Left forelimb (tissue), 1 donor: ENCODE results near the gene EPS15.
"Not testable (repeated sequence)": the region's sequence is repeated elsewhere in the genome, so short reads cannot be mapped to it uniquely, and the experiment has no call there.

Source experiments
- DNase-seq: peaks from one replicate; pipeline ENCODE4 v3.0.0-alpha.2; 2018; ENCODE audit warnings: low spot score

EPS15 gene

DNA sequence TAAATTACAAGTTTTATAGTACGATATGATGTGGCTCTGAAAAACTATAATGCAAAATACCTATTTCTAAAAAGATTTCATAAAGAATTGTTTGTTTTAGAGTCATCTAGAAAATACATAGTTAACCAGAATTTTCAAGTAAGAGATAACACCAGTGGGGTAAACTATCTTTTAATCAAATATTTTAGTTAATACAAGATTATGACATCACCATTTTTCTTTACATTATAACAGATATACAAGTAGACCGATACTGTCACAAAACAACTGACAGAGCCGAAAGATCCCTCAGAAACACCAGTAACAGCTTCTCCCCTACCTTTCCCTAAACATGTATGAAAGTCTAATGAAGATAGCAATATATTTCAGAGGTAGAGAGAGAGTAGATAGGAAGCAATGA lies 54.2 kb downstream of the EPS15 start:
- DNase-seq: no peak

GRCh38 chr1:51463561-51463960 lies 55.5 kb downstream of the EPS15 start:
- no peak for DNase-seq

DNA sequence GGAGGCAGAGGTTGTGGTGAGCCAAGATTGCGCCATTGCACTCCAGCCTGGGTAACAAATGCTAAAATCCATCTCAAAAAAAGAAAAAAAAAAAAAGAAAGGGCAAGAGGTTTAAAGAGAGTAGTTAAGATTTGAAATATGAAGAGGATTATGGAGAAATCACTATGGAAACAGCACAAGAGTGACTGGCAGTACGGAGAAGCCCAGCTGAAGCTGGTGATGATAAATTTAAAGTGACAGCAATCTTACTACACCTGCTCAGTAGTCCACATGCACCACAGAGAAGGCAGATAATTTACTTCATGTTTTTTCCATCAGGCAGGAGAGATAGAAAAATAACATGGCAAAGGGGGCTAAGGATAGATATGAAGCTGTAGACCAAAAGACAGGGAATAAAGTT lies 56.8 kb downstream of the EPS15 start:
- not testable (repeated sequence) for DNase-seq

GRCh38 chr1:51454554-51454953 lies 64.5 kb downstream of the EPS15 start:
- DNase-seq: no peak

GRCh38 chr1:51453010-51453409 lies 66.1 kb downstream of the EPS15 start:
- DNase-seq: no peak

DNA sequence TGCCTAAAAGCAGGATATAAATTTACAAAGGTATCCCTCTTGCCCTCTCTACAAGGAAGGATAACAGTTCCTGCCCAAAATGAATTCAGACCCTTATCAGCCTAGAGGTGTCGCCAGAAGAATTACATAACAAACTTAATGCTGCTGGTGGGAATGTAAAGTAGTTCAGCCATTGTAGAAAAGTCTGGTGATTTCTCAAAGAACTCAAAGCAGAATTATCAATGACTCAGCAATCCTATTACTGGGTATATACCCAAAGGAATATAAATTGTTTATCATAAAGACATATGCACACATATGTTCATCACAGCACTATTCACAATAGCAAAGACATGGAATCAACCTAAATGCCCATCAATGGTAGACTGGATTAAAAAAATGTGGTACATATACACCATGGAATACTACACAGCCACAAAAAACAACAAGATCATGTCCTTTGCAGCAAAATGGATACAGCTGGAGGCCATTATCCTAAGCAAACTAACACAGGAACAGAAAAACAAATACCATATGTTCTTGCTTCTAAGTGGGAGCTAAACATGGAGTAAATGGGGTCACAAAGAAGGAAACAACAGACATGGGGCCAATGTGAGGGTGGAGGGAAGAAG lies 70.1 kb downstream of the EPS15 start:
- not testable (repeated sequence) for DNase-seq

- no peak for DNase-seq
Measured at GRCh38 chr1:51445351-51446090, 73.5 kb downstream of the EPS15 start.

GRCh38 chr1:51444534-51445192 lies 74.4 kb downstream of the EPS15 start:
- DNase-seq: no peak

DNA sequence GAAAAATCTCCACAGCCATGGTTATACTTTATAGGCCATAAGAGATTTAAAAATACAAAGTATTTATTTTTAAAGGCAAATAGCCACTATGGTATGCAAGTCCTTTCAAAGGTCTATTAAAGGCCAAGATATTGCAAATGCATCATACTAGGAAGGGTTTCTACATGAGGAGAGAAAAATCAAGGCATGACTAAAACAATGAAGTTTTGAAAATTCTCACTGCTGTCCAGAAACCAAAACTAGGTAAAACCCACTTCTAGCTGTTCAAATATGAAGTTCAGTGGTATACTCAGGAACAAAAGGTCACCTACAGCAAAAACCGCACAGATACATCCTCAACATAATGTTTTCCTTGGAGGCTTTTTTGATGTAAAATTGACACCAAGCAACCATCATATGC lies 75.0 kb downstream of the EPS15 start:
- DNase-seq: no peak

- no peak for DNase-seq
Measured at GRCh38 chr1:51443555-51443954, 75.5 kb downstream of the EPS15 start.

GRCh38 chr1:51442616-51443015 lies 76.5 kb downstream of the EPS15 start:
- no peak for DNase-seq

DNA sequence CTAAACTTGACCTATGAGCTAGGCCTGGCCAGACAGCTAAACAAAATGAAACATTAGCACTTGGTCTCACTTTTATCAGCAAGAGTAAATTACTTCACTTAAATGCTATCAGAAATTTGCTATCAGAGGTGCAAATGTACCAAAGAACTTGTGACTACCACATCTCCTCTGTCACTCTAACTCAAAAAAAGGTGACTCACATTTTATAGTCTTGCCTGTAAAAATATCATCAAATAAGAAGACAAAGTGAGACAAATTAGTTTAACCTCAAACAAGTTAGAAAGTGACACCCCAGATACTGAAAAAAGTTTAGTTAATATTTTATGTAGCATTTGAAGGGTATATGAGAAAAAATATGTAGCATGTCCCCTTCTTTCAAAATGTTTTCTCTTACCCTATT lies 76.9 kb downstream of the EPS15 start:
- no peak for DNase-seq

DNA sequence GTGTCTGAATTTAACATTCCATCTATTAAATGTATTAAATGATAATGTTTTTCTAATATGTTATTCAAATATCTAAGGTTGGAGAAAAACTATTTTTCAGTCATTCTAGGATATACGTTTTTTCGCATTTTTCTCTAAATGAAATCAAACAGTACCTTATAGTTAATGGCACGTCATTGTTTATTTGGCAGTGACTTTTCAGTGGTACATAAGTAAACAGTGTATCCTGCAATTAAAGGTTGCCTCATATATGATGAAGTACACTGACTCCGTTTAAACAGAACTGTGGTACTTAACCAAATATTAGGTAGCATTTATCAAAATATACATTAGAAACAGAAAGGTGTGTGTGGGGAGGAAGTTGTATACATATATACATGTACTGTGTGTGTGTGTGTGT lies 79.2 kb downstream of the EPS15 start:
- DNase-seq: no peak

DNA sequence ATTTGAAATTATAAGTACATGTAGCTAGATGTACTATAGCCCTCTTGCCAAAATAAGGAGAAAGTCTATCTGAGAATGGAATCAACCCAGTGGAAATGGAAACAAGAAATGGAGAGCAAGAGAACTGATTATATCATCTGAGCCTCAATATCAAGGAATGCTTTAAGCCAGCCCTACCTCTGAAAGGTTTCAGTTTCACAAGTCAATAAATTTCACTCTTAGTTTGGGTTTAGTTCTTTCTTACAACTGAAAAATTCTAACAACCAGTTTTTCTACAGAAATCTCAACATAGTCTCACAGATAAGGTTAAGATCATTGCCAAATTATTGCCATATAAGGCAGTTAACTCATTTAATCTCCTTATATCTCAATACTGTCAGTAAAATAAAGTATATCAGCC lies 80.0 kb downstream of the EPS15 start:
- DNase-seq: no peak

DNA sequence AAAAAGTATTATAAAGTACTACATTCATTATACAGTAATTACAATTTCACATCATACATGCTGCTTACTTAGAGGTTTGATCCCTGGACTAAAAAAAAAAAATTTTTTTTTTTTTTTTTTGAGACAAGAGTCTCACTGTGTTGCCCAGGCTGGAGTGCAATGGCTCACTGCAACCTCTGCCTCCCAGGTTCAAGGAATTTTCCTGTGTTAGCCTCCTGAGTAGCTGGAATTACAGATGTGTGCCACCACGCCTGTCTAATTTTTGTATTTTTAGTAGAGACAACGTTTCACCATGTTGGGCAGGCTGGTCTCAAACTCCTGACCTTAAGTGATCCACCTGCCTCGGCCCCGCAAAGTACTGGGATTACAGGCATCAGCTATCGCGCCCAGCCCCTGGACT lies 81.7 kb downstream of the EPS15 start:
- DNase-seq: not testable (repeated sequence)

DNA sequence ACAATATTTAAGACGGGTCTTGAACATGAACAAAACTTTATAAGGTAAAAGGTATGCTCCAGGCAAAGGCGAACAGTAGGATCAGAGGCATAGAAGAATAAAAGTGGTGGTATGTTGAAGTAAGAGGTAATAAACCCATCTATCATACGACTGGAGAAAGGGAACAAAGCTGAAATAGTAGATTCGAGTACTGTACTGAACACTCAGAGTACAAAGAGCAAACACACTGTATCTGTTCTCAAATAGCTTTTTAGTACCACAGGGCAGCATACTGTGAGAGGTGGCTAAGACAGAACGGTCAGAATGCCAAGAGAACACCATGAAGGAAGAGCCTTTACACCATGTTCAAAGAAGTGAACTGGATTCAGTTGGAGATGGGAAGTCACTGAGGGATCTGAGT lies 83.2 kb downstream of the EPS15 start:
- DNase-seq: no peak

DNA sequence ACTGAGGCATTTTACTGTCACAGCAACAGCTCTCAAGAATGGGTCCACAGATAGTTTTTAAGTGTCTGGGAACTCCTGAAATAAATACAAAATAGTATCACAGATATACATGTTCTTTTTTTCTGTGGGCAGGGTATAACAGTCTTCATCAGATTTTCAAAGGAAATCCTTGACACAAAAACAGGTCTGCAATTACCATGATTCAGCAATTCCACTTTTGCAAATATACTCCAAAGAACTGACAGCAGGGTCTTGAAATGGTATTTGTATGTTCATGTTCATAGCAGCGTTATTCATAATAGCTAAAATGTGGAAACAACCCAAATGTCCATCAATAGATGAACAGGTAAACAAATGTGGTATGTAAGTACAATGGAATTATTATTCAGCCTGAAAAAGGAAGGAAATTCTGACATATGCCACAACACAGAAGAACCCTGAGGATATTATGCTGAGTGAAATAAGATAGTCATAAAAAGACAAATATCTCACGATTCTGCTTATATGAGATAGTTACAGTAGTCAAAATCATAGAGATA lies 85.0 kb downstream of the EPS15 start:
- no peak for DNase-seq

GRCh38 chr1:51433269-51433971 lies 85.6 kb downstream of the EPS15 start:
- no peak for DNase-seq

DNA sequence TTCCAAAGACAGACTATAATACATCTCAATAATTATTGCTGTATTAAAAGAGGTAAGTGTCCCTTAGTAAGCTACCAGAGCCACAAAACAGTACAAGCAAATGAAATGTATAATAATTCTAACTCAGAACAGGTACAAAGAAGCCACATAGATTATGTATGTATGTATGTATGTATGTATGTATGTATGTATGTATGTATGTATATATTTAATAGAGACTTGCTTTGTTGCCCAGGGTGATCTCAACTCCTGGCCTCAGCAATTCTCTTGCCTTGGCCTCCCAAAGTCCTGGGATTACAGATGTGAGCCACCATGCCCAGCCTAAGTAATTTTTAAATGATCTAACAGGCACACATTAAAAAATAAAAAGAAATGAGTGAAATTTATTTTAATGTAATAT lies 86.9 kb downstream of the EPS15 start:
- DNase-seq: no peak

DNA sequence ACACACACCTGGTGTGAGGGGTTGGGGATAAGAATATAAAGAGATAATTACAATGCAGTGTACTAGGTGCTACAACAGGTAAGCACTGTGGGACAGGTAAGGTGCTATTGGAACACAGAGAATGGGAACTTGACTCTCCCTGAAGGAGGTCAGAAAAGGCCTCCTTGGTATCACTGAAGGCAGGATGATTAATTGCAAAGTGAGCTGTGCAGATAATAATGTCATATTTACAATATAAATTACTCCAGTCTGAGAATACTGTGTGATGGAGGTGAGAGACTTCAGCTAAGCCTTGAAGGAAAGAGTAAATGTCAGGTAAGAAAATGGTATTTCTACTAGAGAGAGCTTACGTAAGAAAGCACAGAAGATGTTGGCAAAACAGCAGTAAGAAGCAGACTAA lies 91.6 kb downstream of the EPS15 start:
- no peak for DNase-seq

- DNase-seq: no peak
Measured at GRCh38 chr1:51425955-51426354, 93.1 kb downstream of the EPS15 start.

DNA sequence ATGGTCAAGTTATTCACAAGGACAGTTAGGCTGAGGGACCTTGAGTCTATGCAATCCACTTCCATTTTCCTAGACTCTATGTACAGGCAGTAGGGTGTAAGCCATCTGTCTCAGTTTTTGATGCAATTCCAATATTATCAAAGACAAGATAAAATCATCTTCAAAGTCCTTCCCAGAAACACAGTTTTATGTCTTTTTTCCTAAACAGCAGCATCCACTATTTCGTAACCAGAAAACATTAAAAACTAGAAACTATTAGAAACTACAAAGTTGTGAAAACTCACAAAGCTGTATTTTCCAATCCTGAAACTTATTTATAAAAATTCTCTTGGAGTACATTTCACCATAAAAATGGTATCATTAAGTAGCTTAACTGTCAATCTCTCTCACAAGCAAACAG lies 93.8 kb downstream of the EPS15 start:
- no peak for DNase-seq
